Pancreas (tissue), 10 donors: ENCODE measurements around the gene AFDN. TPM values are rescaled to one million over a fixed set of nuclear protein-coding genes. Genes with fewer than 3 reads are reported as not detected.
A peak's percentile ranks its signal among the peaks of the same experiment; 100 is the strongest.

Experiments
- ATAC-seq, 4 donors: fragments of 200-7000 bp; cut with Tn5 transposase; one replicate each; pipeline versions ENCODE4 v1.8.0 to v1.9.1; 2020; ENCODE audit warnings: mild to moderate bottlenecking in 4 of 4, moderate library complexity in 4 of 4
- DNase-seq, 6 donors: peaks; one replicate each; pipeline ENCODE4 v3.0.0-alpha.2; 2020
- FAIRE-seq: peaks from 2 replicates; lab custom pipeline; 2012; peaks lifted over from hg19 to GRCh38; lab: Jason Lieb, UNC
- H3K27ac ChIP-seq, 4 donors: fragments of 200-600 bp; sonication (generic); 1 replicate in 3 of 4; 2 replicates in 1 of 4; pipeline versions ENCODE4 v1.5.0 to v1.8.0; 2020
- H3K27me3 ChIP-seq, 4 donors: fragments of 200-600 bp; one replicate each; pipeline ENCODE4 v1.8.0; 2021
- H3K36me3 ChIP-seq, 3 donors: fragments of 200-600 bp; sonication (generic) in 1 of 3; one replicate each; pipeline versions ENCODE4 v1.5.0 to v1.8.0; 2020 to 2021
- H3K4me1 ChIP-seq, 3 donors: fragments of 200-600 bp; one replicate each; pipeline ENCODE4 v1.8.0; 2021
- H3K4me3 ChIP-seq, 4 donors: fragments of 200-600 bp; sonication (generic) in 2 of 4; one replicate each; pipeline versions ENCODE4 v1.5.0 to v1.8.0; 2020 to 2021
- H3K9me3 ChIP-seq, 4 donors: fragments of 200-600 bp; one replicate each; pipeline ENCODE4 v1.8.0; 2021
- CTCF ChIP-seq, 4 donors: fragments of 200-600 bp; sonication (generic) in 3 of 4; IDR thresholded peaks; one replicate each; pipeline versions ENCODE4 v1.5.0 to v1.8.0; 2021; ENCODE audit warnings: antibody characterized with exemption in 4 of 4
- WGBS, 2 donors: extraction: QIAGEN DNeasy Blood & Tissue Kit; methylation state at CpG; one replicate each; pipeline ENCODE4 v1.1.7; 2013; 5-methylcytosine and 5-hydroxymethylcytosine counted together
- intact Hi-C, 3 donors: fragments of 100-400 bp; cut with DNase I; formaldehyde crosslinking; loops; one replicate each; pipeline versions ENCODE4 v1.11.1 to v1.14.2; 2022
- polyA plus RNA-seq, 2 donors: library from polyadenylated mRNA; stranded (reverse); fragments of 200-250 nt; gene quantifications; one replicate each; pipeline ENCODE4 v1.2.3, GENCODE V29; 2013
- total RNA-seq, 6 donors: library from RNA; stranded (reverse); fragmentation: NEBNext Ultra II Directional in 4 of 6; extraction: Animal tissue kit (Norgen Biotek cat#: 25700) in 4 of 6; gene quantifications; one replicate each; pipeline versions ENCODE4 v1.2.1 to v1.2.4, GENCODE V29; 2021 to 2023
- donor health status: healthy with polysubstance abuse.
- donor health status: DM: no; HTN: no; CAD: no; lungs with moderate emphysema.
- donor health status: DM: no; HTN: no; CAD: no.
- donor health status: control.
- donor health status: control.
- donor health status: Bipolar disorder and iron deficiency.
- donor health status: DM: yes; HTN: yes; CAD: no.
- donor health status: DM: no; HTN: no; CAD: no.
- donor health status: DM: no; HTN: no; CAD: no.
- donor health status: DM: yes; HTN: yes; CAD: no.

Gene AFDN
- total and polyA plus RNA-seq, 8 donors, result 55.2 to 122 (median 73.3) TPM

GRCh38 chr6:167831281-167831828 is 4.6 kb downstream of the AFDN start:
- 11 to 12% methylated on average over 3 of the region's 3 CpGs for WGBS, 2 donors
- H3K4me3 ChIP-seq, result no peak overlapping the region
- no peaks in the 10 kb centered on the region for H3K27me3 ChIP-seq
- H3K9me3 ChIP-seq, result no peaks in the 10 kb centered on the region
- H3K27ac ChIP-seq, result peak overlapping the region in 2 of 4 donors; percentile 71 to 78
- ATAC-seq, result peak in 1 of 4 donors; percentile 36
- no peaks in the 10 kb centered on the region for H3K36me3 ChIP-seq
- intact Hi-C loops, result no loop called here
- TF ChIP-seq CTCF (IDR thresholded peaks at IDR 0.05), result no peak
- H3K4me1 ChIP-seq, result peaks cover 21 to 65% (median 53%) of the 10 kb centered on the region in 3 donors
- no peak for FAIRE-seq
- no peak for DNase-seq

- no peak for FAIRE-seq
- no peak for DNase-seq
- Histone ChIP-seq H3K27ac (peak overlapping the region in 3 of 4 donors; percentile 17 to 78 (median 71)), H3K9me3 (no peaks in the 10 kb centered on the region), H3K27me3 (no peaks in the 10 kb centered on the region), H3K36me3 (no peaks in the 10 kb centered on the region), H3K4me1 (peaks cover 21 to 71% (median 59%) of the 10 kb centered on the region in 3 donors), H3K4me3 (peak overlapping the region in 1 of 4 donors; percentile 6)
- intact Hi-C loops, result no loop called here
- ATAC-seq, result peak; percentile 60 to 76 (median 74)
- 6 to 8% methylated on average over 4 of the region's 4 CpGs for WGBS, 2 donors
- TF ChIP-seq CTCF (IDR thresholded peaks at IDR 0.05), result no peak
Observed at GRCh38 chr6:167832497-167833395, 6.0 kb downstream of the AFDN start.

- peak overlapping the region in 1 of 4 donors; percentile 6 for H3K4me3 ChIP-seq
- no peak for DNase-seq
- intact Hi-C loops, result no loop called here
- H3K27me3 ChIP-seq, result no peaks in the 10 kb centered on the region
- TF ChIP-seq CTCF (IDR thresholded peaks at IDR 0.05), result no peak
- H3K27ac ChIP-seq, result peak overlapping the region in 3 of 4 donors; percentile 17 to 78 (median 71)
- 13 to 17% methylated on average over 2 of the region's 2 CpGs for WGBS, 2 donors
- no peaks in the 10 kb centered on the region for H3K9me3 ChIP-seq
- H3K36me3 ChIP-seq, result no peaks in the 10 kb centered on the region
- no peak for FAIRE-seq
- ATAC-seq, result peak in 3 of 4 donors; percentile 12 to 25 (median 13)
- H3K4me1 ChIP-seq, result peaks cover 21 to 71% (median 59%) of the 10 kb centered on the region in 3 donors
Observed at GRCh38 chr6:167833396-167833763, 6.7 kb downstream of the AFDN start.

GRCh38 chr6:167835260-167835659 is 8.5 kb downstream of the AFDN start:
- no peak for TF ChIP-seq CTCF (IDR thresholded peaks at IDR 0.05)
- no peak for FAIRE-seq
- no peak overlapping the region for H3K27ac ChIP-seq
- no peaks in the 10 kb centered on the region for H3K27me3 ChIP-seq
- intact Hi-C loops, result no loop called here
- H3K4me3 ChIP-seq, result no peak overlapping the region
- ATAC-seq, result no peak
- H3K4me1 ChIP-seq, result peaks cover 11 to 66% (median 46%) of the 10 kb centered on the region in 3 donors
- no peak for DNase-seq
- H3K9me3 ChIP-seq, result no peaks in the 10 kb centered on the region
- no peaks in the 10 kb centered on the region for H3K36me3 ChIP-seq
- 44 to 49% methylated on average over 3 of the region's 3 CpGs for WGBS, 2 donors
